GM20000 (cell line): Measurements from ENCODE around the gene GABRD.

Experiments
- DNase-seq: peaks from one replicate; pipeline ENCODE4 v3.0.0; 2012; ENCODE audit warnings: low spot score
- CTCF ChIP-seq: IDR thresholded peaks from 2 replicates; pipeline ENCODE4 v1.5.1; 2012; ENCODE audit warnings: mild to moderate bottlenecking, control low read depth; ENCODE audit errors: extremely low read depth, missing control alignments

Gene GABRD

DNA sequence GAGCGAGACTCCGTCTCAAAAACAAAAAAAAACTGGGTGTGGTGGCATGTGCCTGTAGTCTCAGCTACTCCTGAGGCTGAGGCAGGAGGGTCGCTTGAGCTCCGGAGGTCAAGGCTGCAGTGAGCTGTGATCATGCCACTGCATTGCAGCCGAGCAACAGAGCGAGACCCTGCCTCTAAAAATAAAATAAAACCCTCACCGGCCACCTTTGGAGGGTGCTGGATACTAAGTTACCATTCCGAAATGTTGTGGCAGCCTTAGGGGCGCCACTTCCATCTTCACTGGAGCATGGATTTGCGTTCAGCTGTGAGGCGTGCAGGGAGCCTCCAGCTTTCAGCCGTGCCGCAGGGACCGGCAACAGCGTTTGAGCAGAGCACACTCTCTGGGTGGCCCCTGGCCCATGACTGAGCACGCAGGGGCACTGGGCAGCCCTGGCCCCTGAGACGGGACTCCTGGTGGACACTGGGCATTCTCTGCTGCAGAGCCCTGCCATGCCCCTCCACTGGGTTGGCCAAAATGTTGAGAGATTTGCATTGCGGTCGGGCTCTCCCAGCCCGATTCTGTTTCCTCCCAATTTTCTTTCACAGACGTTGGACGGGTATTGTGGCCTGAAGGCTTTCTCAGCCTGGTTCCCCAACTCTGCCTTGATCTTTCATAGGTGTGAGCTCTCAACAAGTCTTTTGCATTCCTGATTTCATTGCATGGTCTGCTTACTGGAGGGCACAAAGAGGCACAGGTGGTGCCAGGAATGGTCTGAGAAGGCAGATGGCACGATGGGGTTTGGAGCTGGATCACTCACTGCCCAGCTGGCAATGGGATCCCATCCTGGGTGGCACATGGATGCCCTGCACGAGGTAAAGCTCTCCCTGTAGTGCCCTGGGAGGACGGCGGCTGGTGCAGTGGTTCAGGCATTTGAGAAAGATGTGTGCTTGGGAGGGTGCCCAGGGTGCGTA lies 9.8 kb upstream of the GABRD start:
- no peak for TF ChIP-seq CTCF
- no peak for DNase-seq

- no peak for DNase-seq
- TF ChIP-seq CTCF, result no peak
These were observed 5.0 kb upstream of the GABRD start for GRCh38 chr1:2014181-2014580.

DNA sequence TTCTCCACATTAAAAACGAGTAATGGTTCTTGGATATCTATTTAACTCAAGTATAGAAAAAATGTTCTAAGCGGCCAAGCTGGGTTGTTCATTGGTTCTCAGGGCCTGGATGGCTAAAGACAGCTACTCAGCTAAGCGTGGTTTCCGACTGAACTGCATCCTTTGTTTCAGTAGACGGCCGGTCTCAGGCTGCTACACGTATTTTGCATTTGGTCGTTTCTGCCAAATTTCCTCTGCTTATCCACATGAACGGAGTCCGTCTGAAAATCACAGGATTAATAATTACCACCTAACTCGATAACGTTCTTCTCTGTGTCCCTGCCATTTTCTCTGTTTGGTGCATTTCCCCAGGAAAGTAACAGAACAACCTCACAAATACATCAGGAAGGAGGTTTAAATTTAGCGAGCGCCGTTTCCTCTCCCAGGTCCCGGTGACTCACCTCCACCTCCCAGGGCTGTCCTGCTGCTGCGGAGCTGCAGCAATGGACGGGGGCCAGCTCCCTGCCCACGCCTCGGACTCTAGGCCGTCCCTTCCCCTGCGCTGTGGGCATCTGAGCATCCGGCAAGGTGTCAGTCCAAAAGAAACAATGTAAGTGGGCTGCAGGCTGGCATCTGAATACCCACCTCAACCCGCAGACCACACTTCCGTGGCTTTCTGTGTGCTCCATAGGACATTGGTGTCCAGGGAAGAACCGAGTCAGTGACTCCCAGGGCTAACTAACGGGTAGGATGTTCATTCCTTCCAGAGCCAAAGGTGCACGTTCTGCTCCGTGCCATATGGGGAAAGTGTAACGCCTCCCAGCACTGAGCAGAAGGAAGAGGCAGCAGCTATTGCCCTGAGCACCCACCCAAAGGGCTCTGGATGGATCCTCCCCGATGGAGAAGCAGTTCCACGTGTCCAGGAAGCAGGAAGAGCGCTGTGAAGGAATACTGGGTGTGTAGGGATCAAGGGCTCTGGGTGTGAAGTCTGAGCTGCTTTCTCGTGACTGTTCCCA lies 4.1 kb upstream of the GABRD start:
- DNase-seq, result no peak
- no peak for TF ChIP-seq CTCF

- TF ChIP-seq CTCF, result no peak
- no peak for DNase-seq
These were observed 3.0 kb upstream of the GABRD start for GRCh38 chr1:2016123-2016522.

- TF ChIP-seq CTCF, result no peak
- DNase-seq, result no peak
These were observed 651 bp upstream of the GABRD start for GRCh38 chr1:2018217-2019171.

GRCh38 chr1:2019571-2020309 lies 595 bp downstream of the GABRD start:
- DNase-seq, result no peak
- no peak for TF ChIP-seq CTCF
